Keratinocyte (primary cell): Measurements from ENCODE around the gene FBN1.

ENCODE experiments used
- EZH2 ChIP-seq: IDR thresholded peaks from one replicate; pipeline ENCODE4 v1.6.1; 2012; ENCODE audit warnings: inconsistent platforms, mild to moderate bottlenecking, low read length, moderate library complexity
- TF ChIP-seq, protein P1 (sequence below), 3 experiments: IDR thresholded peaks in 1 of 3; conservative IDR thresholded peaks in 1 of 3; optimal IDR thresholded peaks in 1 of 3; 2 replicates in 2 of 3; 3 replicates in 1 of 3; pipeline versions ENCODE3 to v1.5.1; 2011; ENCODE audit warnings: low read length in 3 of 3, mild to moderate bottlenecking in 3 of 3, moderate library complexity in 2 of 3, control low read depth in 1 of 3, inconsistent platforms in 1 of 3; ENCODE audit not compliant: insufficient read depth in 2 of 3; ENCODE audit errors: extremely low read depth in 1 of 3

DNA sequence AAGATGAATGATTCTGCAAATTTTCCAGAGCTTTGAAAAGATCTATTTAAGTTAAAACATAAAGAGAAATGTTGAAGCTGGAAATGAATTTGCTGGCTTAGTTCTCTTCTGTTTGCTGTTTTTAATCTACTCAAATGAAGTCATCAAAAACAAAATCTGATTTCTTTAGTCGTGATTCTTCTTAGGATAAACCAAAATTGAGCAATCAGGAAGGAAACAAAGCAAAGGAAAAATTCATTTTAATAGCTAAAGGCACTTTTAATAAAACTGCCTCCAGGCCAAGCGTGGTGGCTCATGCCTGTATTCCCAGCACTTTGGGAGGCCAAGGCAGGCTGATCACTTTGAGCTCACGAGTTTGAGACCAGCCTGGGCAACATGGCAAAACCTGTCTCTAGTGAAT is 223.1 kb downstream of the FBN1 start:
- TF ChIP-seq, protein P1, sequence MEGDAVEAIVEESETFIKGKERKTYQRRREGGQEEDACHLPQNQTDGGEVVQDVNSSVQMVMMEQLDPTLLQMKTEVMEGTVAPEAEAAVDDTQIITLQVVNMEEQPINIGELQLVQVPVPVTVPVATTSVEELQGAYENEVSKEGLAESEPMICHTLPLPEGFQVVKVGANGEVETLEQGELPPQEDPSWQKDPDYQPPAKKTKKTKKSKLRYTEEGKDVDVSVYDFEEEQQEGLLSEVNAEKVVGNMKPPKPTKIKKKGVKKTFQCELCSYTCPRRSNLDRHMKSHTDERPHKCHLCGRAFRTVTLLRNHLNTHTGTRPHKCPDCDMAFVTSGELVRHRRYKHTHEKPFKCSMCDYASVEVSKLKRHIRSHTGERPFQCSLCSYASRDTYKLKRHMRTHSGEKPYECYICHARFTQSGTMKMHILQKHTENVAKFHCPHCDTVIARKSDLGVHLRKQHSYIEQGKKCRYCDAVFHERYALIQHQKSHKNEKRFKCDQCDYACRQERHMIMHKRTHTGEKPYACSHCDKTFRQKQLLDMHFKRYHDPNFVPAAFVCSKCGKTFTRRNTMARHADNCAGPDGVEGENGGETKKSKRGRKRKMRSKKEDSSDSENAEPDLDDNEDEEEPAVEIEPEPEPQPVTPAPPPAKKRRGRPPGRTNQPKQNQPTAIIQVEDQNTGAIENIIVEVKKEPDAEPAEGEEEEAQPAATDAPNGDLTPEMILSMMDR (optimal IDR thresholded peaks at IDR 0.05 in 1 of 3, IDR thresholded peaks at IDR 0.05 in 1 of 3, conservative IDR thresholded peaks at IDR 0.05 in 1 of 3; ENCODE audit: extremely low read depth in 1 of 3, insufficient read depth in 2 of 3, low read length in 3 of 3): no peak
- no peak for TF ChIP-seq EZH2
